Stimulated activated effector memory CD8-positive, alpha-beta T cell treated with anti-CD3 and anti-CD28 coated beads, Interleukin-12 subunit alpha, Interleukin-12 subunit beta, amount 100 ng/mL, for 72 hours (primary cell): Measurements from ENCODE around the gene KCNJ15.
"Not testable (repeated sequence)": the region's sequence is repeated elsewhere in the genome, so short reads cannot be mapped to it uniquely, and the experiment has no call there.

ENCODE experiments used
- ATAC-seq: fragments of 150-1000 bp; cut with Tn5 transposase; 2 replicates; pipeline ENCODE4 v1.10.0; 2021
- DNase-seq, 2 donors: peaks; one replicate each; pipeline ENCODE4 v3.0.0; 2021 to 2022; ENCODE audit warnings: low spot score in 2 of 2
- H3K27ac Mint-ChIP-seq: one replicate; pipeline ENCODE4 v1.8.0; 2022; ENCODE audit warnings: mild to moderate bottlenecking, mixed read lengths
- H3K36me3 Mint-ChIP-seq: one replicate; pipeline ENCODE4 v1.8.0; 2022; ENCODE audit warnings: mild to moderate bottlenecking, mixed read lengths
- H3K4me1 Mint-ChIP-seq: one replicate; pipeline ENCODE4 v1.8.0; 2022; ENCODE audit warnings: mixed read lengths
- H3K4me3 Mint-ChIP-seq: one replicate; pipeline ENCODE4 v1.8.0; 2022; ENCODE audit warnings: mild to moderate bottlenecking, mixed read lengths
- H3K9me3 Mint-ChIP-seq: one replicate; pipeline ENCODE4 v1.8.0; 2022; ENCODE audit warnings: mixed read lengths

The KCNJ15 gene

DNA sequence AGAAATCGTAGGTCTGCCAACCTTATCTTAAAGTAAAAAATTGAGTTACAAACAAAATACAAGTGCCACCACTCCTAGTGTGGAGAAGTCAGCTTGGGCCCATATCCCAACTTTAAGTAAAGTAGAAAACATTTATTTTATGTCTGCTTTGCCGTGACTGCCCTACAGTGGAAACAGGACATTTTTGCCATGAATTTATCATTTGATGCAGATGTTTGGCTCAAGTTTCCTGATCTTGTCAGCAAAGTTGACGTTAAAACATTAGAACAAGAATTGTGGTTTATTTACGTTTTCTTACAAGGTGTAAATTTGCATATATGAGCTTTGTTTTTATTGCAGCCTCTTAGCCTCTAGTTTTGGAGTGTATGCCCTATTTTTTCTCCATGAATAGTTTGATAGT, 17.1 kb upstream of the KCNJ15 start:
- H3K27ac Mint-ChIP-seq, result no peak overlapping the region
- no peaks in the 10 kb centered on the region for H3K36me3 Mint-ChIP-seq
- H3K4me3 Mint-ChIP-seq, result no peak overlapping the region
- no peak for DNase-seq
- peaks cover 7% of the 10 kb centered on the region for H3K4me1 Mint-ChIP-seq
- no peak for ATAC-seq
- no peaks in the 10 kb centered on the region for H3K9me3 Mint-ChIP-seq

DNA sequence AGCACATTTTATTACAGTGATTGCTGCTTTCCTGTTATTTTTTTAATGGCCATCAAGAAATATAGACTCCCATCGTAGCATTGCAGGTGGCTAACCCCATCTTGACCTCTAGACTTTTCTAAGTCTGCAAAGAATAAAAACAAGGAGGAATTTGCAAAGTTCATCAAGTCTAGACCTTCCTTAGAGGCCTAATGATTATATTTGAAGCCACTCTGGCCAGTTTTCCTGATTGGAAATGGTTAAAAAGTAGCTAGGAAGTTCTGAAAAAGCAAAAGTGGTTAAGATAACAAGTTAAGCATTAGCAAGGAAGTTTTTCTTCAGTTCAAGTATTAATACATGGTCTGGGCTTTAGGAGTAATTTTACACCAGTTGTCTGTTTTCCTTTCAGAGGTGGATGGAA, 16.7 kb upstream of the KCNJ15 start:
- Mint-ChIP-seq H3K9me3 (no peaks in the 10 kb centered on the region), H3K4me3 (no peak overlapping the region), H3K4me1 (peaks cover 11% of the 10 kb centered on the region), H3K36me3 (no peaks in the 10 kb centered on the region), H3K27ac (no peak overlapping the region)
- ATAC-seq (no peak), DNase-seq (no peak)

DNA sequence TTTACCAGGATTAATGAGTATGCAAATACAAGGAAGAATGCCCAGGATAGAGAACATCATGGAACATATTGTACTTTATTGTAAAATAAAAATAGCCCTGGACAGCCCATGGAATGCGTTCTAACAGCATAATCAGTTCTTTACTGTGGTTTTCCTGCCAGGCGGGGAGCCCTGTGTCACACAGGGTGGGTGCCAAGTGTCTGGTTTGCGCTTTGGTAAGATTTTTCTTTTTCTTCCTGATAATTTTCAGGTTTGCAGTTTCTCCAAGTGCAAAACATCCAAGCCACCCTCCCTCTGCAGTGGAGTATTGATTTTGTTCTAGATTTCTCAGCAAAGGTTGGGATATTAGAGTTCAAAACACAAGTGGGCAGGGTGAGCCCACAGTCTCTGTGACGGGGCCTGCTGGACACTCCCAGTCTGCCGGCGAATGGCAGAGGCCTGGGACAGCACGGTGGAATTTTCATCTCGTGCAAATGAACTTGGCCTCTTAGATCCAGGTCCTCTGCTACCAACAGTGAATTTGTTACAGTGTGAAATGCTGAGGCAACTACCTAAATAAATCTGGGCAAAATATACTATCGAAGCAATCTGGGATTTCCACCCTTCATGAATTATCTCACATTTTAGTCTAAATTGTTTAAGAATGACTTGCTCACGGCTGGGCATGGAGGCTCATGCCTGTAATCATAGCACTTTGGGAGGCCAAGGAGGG, 15.6 kb upstream of the KCNJ15 start:
- Mint-ChIP-seq H3K4me1 (peaks cover 16% of the 10 kb centered on the region), H3K4me3 (no peak overlapping the region), H3K9me3 (peaks cover 4% of the 10 kb centered on the region), H3K36me3 (no peaks in the 10 kb centered on the region), H3K27ac (no peak overlapping the region)
- DNase-seq (no peak), ATAC-seq (no peak)

DNA sequence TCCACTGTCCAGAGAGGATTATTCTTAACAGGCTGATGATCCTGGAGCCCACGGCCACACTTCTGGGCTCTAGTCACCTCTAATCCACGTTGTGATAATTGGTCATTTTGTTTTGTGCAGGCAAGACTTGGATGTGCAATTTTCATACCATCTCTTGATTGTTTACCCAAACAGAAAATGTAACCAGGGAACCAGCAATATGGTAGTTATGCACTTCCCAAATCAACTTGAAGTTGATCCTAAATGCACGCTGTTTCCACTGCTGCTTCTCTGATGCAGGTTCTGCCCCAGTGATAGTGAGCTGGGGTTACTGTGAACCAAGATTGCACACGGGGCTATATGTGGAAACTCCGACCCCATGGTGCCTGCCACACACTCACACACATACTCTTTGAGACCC, 14.7 kb upstream of the KCNJ15 start:
- Mint-ChIP-seq H3K9me3 (peaks cover 6% of the 10 kb centered on the region), H3K4me1 (peaks cover 16% of the 10 kb centered on the region), H3K4me3 (no peak overlapping the region), H3K36me3 (no peaks in the 10 kb centered on the region), H3K27ac (no peak overlapping the region)
- ATAC-seq, result no peak
- no peak for DNase-seq

DNA sequence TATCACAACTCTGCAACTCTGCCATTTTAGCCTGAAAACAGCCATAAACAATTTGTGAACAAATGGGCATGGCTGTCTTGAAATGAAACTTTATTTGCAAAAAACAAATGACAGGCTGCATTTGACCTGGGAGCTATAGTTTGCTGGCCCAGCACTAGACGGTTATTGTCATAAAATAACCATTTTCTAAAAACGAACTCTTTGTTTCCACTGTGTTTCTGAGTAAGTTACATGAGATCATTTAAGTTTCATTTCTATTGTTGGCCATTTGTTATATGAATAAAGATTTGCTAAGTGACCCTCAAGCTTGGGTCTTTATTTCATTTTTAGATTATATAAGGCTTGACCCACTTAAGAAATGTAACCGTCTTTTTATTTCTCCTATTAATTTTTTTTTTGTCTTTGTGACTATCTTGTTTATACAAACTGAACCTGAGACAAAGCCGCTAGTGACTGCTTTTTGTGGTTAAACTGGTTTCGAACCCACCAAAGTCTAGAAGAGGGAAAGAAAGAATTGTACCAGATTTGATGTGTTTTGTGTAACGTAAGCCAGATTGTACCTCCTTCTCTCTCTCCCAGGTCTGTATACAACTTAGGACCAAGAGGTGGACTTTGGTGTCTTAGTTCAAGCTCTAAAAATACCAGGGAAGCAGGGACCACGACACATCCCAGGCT, 12.9 kb upstream of the KCNJ15 start:
- peaks cover 6% of the 10 kb centered on the region for H3K9me3 Mint-ChIP-seq

DNA sequence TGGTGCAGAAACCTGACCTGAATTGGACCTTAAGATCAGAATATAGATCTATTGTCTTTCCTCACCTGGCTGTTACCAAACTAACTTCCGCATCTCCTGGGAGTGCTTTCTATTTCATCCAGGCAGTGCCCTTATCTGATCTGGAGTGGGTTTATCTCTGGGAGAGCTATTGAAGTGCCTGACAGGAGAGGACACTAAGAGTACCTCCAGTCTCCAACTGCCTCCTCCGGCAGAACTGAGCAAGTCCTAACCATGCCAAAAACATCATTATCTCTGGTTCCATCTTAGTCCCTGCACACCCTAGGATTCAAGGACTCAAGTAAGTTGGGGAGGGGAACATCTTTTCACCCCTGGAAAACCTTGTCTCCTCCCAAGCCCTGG, 12.4 kb upstream of the KCNJ15 start:
- H3K4me3 Mint-ChIP-seq, result no peak overlapping the region
- DNase-seq (no peak), ATAC-seq (no peak)
- no peaks in the 10 kb centered on the region for H3K36me3 Mint-ChIP-seq
- H3K4me1 Mint-ChIP-seq, result peaks cover 16% of the 10 kb centered on the region
- peaks cover 6% of the 10 kb centered on the region for H3K9me3 Mint-ChIP-seq
- H3K27ac Mint-ChIP-seq, result no peak overlapping the region

More for the DNA sequence above, 12.9 kb upstream of the KCNJ15 start:
- Mint-ChIP-seq H3K4me1 (peaks cover 16% of the 10 kb centered on the region), H3K27ac (no peak overlapping the region), H3K36me3 (no peaks in the 10 kb centered on the region), H3K4me3 (no peak overlapping the region)
- DNase-seq, result no peak
- ATAC-seq, result no peak

DNA sequence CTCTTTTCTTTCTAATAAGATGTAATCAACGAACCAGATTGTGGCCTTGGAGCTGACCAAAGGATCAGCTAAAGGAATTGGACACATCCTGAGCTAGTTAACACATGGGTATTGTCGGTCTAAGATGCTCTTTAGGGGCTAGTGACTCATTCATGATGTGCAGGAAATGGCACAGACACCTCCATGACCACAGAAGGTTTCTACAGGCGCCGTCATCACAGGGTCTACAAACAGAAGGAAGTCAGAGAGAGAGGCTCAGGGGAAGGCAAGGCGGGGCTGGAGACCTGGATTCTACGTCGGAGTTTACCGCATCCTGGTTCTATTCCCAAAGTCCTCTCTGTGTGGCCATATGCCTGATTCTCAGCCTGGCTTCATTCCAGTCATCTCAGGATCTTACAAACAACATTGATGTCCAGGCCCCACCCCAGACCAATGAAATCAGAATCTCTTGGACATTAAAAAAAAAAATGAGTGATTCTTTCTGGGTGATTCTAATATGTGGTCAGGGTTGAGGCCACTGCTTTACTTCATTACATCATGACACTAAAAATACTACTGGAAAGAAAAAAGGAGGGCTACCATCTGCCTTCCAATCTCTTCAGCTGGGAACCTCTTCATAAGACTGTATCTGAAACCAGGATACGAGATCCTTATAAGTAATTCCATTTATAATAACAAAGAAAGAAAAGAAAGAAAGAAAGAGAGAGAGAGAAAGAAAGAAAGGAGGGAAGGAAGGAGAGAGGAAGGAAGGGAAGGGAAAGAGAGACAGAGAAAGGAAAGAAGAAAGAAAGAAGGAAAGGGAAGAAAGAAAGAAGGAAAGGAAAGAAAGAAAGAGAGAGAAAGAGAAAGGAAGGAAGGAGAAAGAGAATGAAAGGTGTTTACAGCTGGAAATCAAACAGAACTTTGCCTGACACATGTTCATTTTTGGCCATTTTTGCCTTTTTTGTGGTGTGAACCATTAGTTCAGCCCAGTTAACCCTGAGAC, 11.6 kb upstream of the KCNJ15 start:
- H3K9me3 Mint-ChIP-seq, result peaks cover 6% of the 10 kb centered on the region
- H3K4me3 Mint-ChIP-seq, result no peak overlapping the region
- no peak overlapping the region for H3K27ac Mint-ChIP-seq
- H3K36me3 Mint-ChIP-seq, result no peaks in the 10 kb centered on the region
- ATAC-seq (peak; percentile 95), DNase-seq (peak; percentile 3 to 55)
- peaks cover 16% of the 10 kb centered on the region for H3K4me1 Mint-ChIP-seq

DNA sequence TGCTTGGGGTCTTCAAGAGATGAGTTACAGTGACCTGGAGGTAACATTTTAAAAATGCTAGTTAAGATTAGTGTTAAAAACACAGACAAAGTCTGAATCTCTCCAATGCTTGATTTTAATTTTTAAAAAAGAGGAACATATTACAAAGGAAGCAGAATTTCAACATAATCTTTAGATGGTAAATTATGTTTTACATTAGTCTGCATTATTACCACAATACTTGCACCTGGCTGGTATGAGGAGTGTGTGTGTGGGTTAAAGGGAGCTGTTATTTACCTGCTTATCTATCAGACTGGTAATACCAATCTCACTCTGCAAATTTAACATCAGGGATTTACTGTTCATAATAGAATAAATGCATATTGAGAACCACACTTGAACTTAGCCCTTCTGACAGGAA, 10.3 kb upstream of the KCNJ15 start:
- no peak for ATAC-seq
- no peak overlapping the region for H3K4me3 Mint-ChIP-seq
- H3K27ac Mint-ChIP-seq, result no peak overlapping the region

DNA sequence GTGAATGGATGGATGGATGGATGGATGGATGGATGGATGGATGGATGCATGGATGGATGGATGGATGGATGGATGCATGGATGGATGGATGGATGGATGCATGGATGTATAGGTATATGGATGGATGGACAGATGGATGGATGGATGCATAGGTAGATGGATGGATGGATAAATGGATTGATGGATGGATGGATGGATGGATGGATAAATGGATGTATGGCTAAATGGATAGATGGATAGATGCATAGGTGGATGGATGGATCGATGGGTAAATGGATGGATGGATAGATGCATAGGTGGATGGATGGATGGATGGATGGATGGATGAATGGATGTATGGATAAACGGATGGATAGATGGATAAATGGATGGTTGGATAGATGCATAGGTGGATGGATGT, 9.7 kb upstream of the KCNJ15 start:
- not testable (repeated sequence) for DNase-seq, H3K4me3 Mint-ChIP-seq, ATAC-seq, H3K36me3 Mint-ChIP-seq, H3K27ac Mint-ChIP-seq, H3K9me3 Mint-ChIP-seq
- H3K4me1 Mint-ChIP-seq, result peaks cover 16% of the 10 kb centered on the region

More for the DNA sequence above, 10.3 kb upstream of the KCNJ15 start:
- peaks cover 16% of the 10 kb centered on the region for H3K4me1 Mint-ChIP-seq
- no peak for DNase-seq
- H3K36me3 Mint-ChIP-seq, result no peaks in the 10 kb centered on the region
- peaks cover 6% of the 10 kb centered on the region for H3K9me3 Mint-ChIP-seq

DNA sequence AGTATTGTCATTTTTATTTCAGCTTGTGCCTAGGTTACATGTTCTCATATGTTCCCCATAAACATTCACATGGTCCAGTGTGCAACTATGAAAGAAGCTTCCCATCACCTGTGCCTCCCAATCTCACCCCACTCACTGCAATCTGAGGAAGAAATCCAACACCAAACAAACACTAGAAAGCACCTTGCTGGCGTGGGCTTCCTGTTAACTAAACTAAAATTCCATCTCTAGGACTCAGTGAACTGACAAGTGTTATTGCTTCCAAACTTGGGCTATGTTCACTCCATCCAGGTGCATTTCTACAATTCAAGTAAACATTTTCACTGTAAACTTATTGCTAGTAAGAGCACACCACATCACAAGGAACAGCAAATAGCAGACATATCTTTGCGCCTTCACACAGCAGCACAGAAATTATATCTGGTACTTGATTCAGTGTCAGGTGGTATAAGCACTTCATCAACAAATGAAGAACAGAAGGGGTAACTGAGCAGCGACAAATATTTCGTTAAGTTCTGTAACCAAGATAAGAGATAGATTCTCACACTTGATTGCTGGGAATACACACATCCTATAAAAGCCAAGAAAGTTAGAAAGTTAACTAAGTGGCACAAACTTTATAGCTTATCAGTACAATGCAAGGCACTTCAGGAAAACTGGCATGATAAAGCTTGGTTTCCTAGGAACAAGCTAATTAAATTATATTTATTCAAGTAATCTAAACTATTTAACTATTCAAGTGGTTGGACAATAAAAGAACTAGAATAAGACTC, 8.9 kb upstream of the KCNJ15 start:
- peaks cover 16% of the 10 kb centered on the region for H3K4me1 Mint-ChIP-seq
- H3K9me3 Mint-ChIP-seq, result peaks cover 6% of the 10 kb centered on the region
- no peak overlapping the region for H3K27ac Mint-ChIP-seq
- H3K36me3 Mint-ChIP-seq, result no peaks in the 10 kb centered on the region
- ATAC-seq (no peak), DNase-seq (peak in 1 of 2 donors; percentile 2)
- H3K4me3 Mint-ChIP-seq, result no peak overlapping the region

DNA sequence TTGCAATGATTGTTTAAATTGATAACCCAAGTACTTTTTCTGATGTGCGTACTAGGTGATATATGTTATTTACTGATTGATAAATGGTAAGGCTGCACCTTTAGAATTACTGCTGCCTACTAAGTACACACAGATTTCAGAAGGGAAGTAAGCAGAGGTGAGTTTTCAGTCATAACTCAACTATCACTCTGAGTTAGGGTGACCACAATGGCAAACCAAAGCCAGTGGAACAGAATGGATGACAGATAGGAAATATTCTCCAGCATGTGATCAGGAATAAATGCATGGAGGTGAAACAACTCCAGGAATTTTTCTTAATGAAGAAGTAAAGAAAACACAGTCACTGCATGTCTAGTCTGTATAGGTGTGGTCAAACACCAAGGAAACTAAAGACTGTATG, 7.5 kb upstream of the KCNJ15 start:
- ATAC-seq, result peak; percentile 42
- Mint-ChIP-seq H3K36me3 (no peaks in the 10 kb centered on the region), H3K4me1 (peaks cover 13% of the 10 kb centered on the region), H3K9me3 (peaks cover 6% of the 10 kb centered on the region), H3K27ac (no peak overlapping the region), H3K4me3 (no peak overlapping the region)
- DNase-seq, result no peak

DNA sequence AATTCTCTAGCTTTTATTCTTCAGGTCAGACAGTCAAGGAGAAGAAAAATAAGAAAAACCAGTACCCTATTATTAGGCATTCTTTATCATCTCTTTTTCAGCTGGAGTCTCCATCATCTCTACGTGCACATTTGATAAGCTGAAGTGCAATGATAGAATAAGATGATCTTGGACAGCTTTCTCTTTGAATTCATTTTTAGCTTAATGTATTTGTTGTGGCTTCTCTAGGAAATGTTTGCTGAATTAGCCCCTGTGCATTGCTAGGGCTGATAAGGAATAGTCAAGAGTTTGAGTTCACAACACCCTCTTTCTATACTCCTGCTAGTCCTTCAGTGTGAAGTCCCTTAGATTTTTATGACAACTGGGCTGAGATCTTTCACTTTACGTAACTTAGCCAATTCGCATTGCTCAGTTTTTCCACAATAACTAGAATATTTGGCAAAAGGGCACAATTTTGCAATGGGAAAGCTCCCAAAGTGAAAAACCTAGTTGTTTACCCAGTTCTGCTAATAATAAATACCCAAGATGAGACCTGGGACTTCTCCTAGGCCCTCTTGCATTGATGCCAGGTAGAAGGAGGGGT, 7.0 kb upstream of the KCNJ15 start:
- H3K4me1 Mint-ChIP-seq, result peaks cover 8% of the 10 kb centered on the region
- H3K36me3 Mint-ChIP-seq, result no peaks in the 10 kb centered on the region
- ATAC-seq, result no peak
- H3K4me3 Mint-ChIP-seq, result no peak overlapping the region
- no peak overlapping the region for H3K27ac Mint-ChIP-seq
- DNase-seq, result no peak
- peaks cover 6% of the 10 kb centered on the region for H3K9me3 Mint-ChIP-seq

DNA sequence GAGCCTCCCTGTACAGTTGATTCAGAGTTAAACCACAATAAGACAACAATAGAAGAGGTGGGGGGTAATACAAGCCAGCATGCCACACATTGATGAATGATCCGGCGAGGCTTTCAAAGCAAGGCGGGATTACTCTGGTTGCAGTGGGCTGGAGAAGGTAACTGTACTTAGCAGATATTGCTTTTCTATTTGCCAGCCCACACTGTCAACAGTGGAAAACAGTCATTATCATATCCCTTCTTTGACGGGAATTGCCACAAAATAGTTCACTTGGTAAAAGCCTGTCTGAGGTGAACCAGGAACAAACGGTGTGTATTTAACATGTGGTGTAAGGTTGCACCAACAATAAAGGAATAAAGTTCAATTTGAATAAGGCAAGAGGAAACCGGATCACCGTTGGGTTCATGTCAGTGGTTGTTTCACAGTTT, 5.8 kb upstream of the KCNJ15 start:
- ATAC-seq, result no peak
- no peak overlapping the region for H3K4me3 Mint-ChIP-seq

DNA sequence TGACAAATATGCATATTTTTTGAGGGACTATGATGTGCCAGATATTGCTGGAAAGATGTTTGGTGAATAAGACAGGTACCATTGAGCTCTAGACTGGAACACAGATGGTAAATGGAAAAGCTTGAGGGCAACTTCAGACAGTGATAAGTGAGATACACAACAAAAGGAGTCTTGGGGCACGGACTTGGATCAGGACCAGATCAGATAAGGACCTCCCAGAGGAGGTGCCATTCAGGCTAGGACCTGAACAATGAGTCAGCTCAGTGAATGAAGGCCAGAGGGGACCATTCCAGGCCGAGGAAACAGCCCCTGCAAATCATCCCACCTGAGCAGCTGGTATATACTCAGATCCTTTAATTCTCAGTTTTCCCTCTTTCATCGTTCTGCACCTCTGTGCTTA, 1.8 kb upstream of the KCNJ15 start:
- H3K4me1 Mint-ChIP-seq, result no peaks in the 10 kb centered on the region
- H3K4me3 Mint-ChIP-seq, result no peak overlapping the region
- ATAC-seq (no peak), DNase-seq (no peak)
- no peak overlapping the region for H3K27ac Mint-ChIP-seq
- no peaks in the 10 kb centered on the region for H3K9me3 Mint-ChIP-seq
- no peaks in the 10 kb centered on the region for H3K36me3 Mint-ChIP-seq

More for the DNA sequence above, 5.8 kb upstream of the KCNJ15 start:
- Mint-ChIP-seq H3K27ac (no peak overlapping the region), H3K4me1 (no peaks in the 10 kb centered on the region), H3K9me3 (peaks cover 2% of the 10 kb centered on the region), H3K36me3 (no peaks in the 10 kb centered on the region)
- DNase-seq, result no peak
